ENCODE measurements around the gene ZMAT5. TPM values are rescaled to one million over a fixed set of nuclear protein-coding genes. Genes with fewer than 3 reads are reported as not detected.

The ZMAT5 gene
- polyA plus RNA-seq, 2 donors, result 20.3 to 31.2 TPM

- 71 to 73% methylated on average over 1 of the region's 1 CpG for WGBS, 2 donors
Observed at GRCh38 chr22:29735416-29735815, 31.4 kb downstream of the ZMAT5 start.

GRCh38 chr22:29734838-29735237 lies 32.0 kb downstream of the ZMAT5 start:
- H3K4me3 ChIP-seq (ENCODE audit: low read depth in 1 of 2, low read length in 2 of 2), result no peak overlapping the region
- no peak overlapping the region for H3K27ac ChIP-seq (ENCODE audit: low read depth in 2 of 2, low read length in 1 of 2)
- H3K9me3 ChIP-seq (ENCODE audit: control insufficient read depth in 2 of 2, insufficient read depth in 1 of 2, low read depth in 1 of 2, low read length in 1 of 2), result no peaks in the 10 kb centered on the region
- WGBS, 2 donors, result 80 to 84% methylated on average over 9 of the region's 9 CpGs
- no peaks in the 10 kb centered on the region for H3K27me3 ChIP-seq (ENCODE audit: control insufficient read depth in 1 of 2, insufficient read depth in 2 of 2, low read length in 2 of 2)
- H3K36me3 ChIP-seq (ENCODE audit: control insufficient read depth in 2 of 2, insufficient read depth in 2 of 2, low read length in 1 of 2), result peaks cover 0 to 22% of the 10 kb centered on the region in 2 donors
- H3K4me1 ChIP-seq (ENCODE audit: control insufficient read depth in 2 of 2, insufficient read depth in 2 of 2, low read length in 1 of 2), result peaks cover 7 to 15% of the 10 kb centered on the region in 2 donors

More at GRCh38 chr22:29735416-29735815, 31.4 kb downstream of the ZMAT5 start:
- H3K27me3 ChIP-seq (ENCODE audit: control insufficient read depth in 1 of 2, insufficient read depth in 2 of 2, low read length in 2 of 2), result no peaks in the 10 kb centered on the region
- no peak overlapping the region for H3K27ac ChIP-seq (ENCODE audit: low read depth in 2 of 2, low read length in 1 of 2)
- no peak overlapping the region for H3K4me3 ChIP-seq (ENCODE audit: low read depth in 1 of 2, low read length in 2 of 2)
- peaks cover 0 to 23% of the 10 kb centered on the region in 2 donors for H3K36me3 ChIP-seq (ENCODE audit: control insufficient read depth in 2 of 2, insufficient read depth in 2 of 2, low read length in 1 of 2)
- peaks cover 7 to 15% of the 10 kb centered on the region in 2 donors for H3K4me1 ChIP-seq (ENCODE audit: control insufficient read depth in 2 of 2, insufficient read depth in 2 of 2, low read length in 1 of 2)
- H3K9me3 ChIP-seq (ENCODE audit: control insufficient read depth in 2 of 2, insufficient read depth in 1 of 2, low read depth in 1 of 2, low read length in 1 of 2), result no peaks in the 10 kb centered on the region

- Histone ChIP-seq H3K4me3 (ENCODE audit: low read depth in 1 of 2, low read length in 2 of 2) (no peak overlapping the region), H3K27me3 (ENCODE audit: control insufficient read depth in 1 of 2, insufficient read depth in 2 of 2, low read length in 2 of 2) (no peaks in the 10 kb centered on the region), H3K27ac (ENCODE audit: low read depth in 2 of 2, low read length in 1 of 2) (no peak overlapping the region), H3K4me1 (ENCODE audit: control insufficient read depth in 2 of 2, insufficient read depth in 2 of 2, low read length in 1 of 2) (peaks cover 7 to 15% of the 10 kb centered on the region in 2 donors), H3K36me3 (ENCODE audit: control insufficient read depth in 2 of 2, insufficient read depth in 2 of 2, low read length in 1 of 2) (peaks cover 0 to 18% of the 10 kb centered on the region in 2 donors), H3K9me3 (ENCODE audit: control insufficient read depth in 2 of 2, insufficient read depth in 1 of 2, low read depth in 1 of 2, low read length in 1 of 2) (no peaks in the 10 kb centered on the region)
- 85 to 88% methylated on average over 8 of the region's 8 CpGs for WGBS, 2 donors
Observed at GRCh38 chr22:29734406-29734805, 32.4 kb downstream of the ZMAT5 start.

DNA sequence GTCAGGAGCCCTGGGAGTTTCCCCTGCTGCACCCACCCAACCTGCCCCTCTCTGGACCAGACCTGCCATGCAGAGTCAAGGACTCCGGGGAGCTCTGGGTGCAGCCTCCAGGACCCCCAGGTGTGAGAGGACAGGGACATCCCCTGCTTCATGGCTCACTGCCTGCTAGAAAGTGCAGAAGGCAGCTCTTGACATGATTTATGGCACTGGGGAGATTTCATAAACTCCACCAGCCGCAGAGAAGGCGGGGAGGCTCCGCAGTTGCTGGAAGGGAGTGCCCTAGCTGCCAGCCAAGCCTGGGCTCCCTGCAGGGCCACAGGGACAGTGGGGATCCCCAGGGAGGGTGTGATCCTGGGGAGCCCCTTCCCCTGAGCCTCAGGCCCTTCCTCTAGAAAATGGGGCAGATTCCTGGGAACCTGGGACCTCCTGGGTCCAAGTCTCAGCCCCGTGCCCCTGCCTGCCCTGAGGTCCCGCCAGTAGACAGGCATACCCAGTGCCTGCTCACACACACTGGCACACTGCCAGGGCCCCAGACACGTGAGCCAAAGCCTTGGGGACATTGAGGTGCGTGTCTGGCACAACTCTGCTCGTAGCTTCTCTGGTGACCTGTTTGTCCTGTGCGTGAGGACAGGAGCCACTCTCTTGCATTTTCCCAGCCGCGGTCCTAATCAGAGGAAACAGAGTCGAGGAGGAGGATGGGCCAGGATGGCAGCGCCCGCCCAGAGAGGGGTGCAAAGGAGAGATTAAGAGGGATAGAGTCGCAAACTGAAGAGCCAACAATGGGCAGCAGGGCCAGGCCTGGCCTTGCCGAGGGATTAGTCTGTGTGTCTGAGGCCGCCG lies 33.2 kb downstream of the ZMAT5 start:
- Histone ChIP-seq H3K4me1 (ENCODE audit: control insufficient read depth in 2 of 2, insufficient read depth in 2 of 2, low read length in 1 of 2) (peaks cover 7 to 15% of the 10 kb centered on the region in 2 donors), H3K9me3 (ENCODE audit: control insufficient read depth in 2 of 2, insufficient read depth in 1 of 2, low read depth in 1 of 2, low read length in 1 of 2) (no peaks in the 10 kb centered on the region), H3K27ac (ENCODE audit: low read depth in 2 of 2, low read length in 1 of 2) (no peak overlapping the region), H3K36me3 (ENCODE audit: control insufficient read depth in 2 of 2, insufficient read depth in 2 of 2, low read length in 1 of 2) (peaks cover 0 to 16% of the 10 kb centered on the region in 2 donors), H3K27me3 (ENCODE audit: control insufficient read depth in 1 of 2, insufficient read depth in 2 of 2, low read length in 2 of 2) (no peaks in the 10 kb centered on the region), H3K4me3 (ENCODE audit: low read depth in 1 of 2, low read length in 2 of 2) (no peak overlapping the region)
- 44 to 48% methylated on average over 19 of the region's 19 CpGs for WGBS, 2 donors

DNA sequence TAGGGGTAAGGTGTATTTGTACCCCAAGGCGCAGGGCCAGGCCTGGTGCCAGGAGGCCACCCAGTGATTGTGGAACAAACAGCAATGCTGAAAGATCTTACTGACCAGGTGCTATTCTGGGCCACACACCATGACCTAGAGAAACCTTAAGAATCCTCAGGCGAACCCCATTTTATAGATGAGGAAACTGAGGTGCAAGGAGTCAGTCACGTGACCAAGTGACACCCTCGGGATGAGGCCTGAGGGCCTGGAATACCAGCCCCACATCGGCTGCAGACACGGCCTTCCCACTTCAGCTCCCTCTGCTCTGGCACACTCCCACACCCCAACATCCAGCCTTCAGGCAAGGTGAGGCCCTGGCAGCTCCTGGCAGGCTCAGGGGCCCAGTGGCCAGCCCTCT lies 33.9 kb downstream of the ZMAT5 start:
- peaks cover 7 to 15% of the 10 kb centered on the region in 2 donors for H3K4me1 ChIP-seq (ENCODE audit: control insufficient read depth in 2 of 2, insufficient read depth in 2 of 2, low read length in 1 of 2)
- WGBS, 2 donors, result 59 to 76% methylated on average over 6 of the region's 6 CpGs
- H3K36me3 ChIP-seq (ENCODE audit: control insufficient read depth in 2 of 2, insufficient read depth in 2 of 2, low read length in 1 of 2), result peaks cover 0 to 14% of the 10 kb centered on the region in 2 donors
- H3K27me3 ChIP-seq (ENCODE audit: control insufficient read depth in 1 of 2, insufficient read depth in 2 of 2, low read length in 2 of 2), result no peaks in the 10 kb centered on the region
- H3K27ac ChIP-seq (ENCODE audit: low read depth in 2 of 2, low read length in 1 of 2), result no peak overlapping the region
- no peaks in the 10 kb centered on the region for H3K9me3 ChIP-seq (ENCODE audit: control insufficient read depth in 2 of 2, insufficient read depth in 1 of 2, low read depth in 1 of 2, low read length in 1 of 2)
- H3K4me3 ChIP-seq (ENCODE audit: low read depth in 1 of 2, low read length in 2 of 2), result no peak overlapping the region

- H3K4me1 ChIP-seq (ENCODE audit: control insufficient read depth in 2 of 2, insufficient read depth in 2 of 2, low read length in 1 of 2), result peaks cover 7 to 15% of the 10 kb centered on the region in 2 donors
- no peaks in the 10 kb centered on the region for H3K9me3 ChIP-seq (ENCODE audit: control insufficient read depth in 2 of 2, insufficient read depth in 1 of 2, low read depth in 1 of 2, low read length in 1 of 2)
- peaks cover 0 to 14% of the 10 kb centered on the region in 2 donors for H3K36me3 ChIP-seq (ENCODE audit: control insufficient read depth in 2 of 2, insufficient read depth in 2 of 2, low read length in 1 of 2)
- WGBS, 2 donors, result 82 to 84% methylated on average over 18 of the region's 18 CpGs
- no peak overlapping the region for H3K27ac ChIP-seq (ENCODE audit: low read depth in 2 of 2, low read length in 1 of 2)
- H3K27me3 ChIP-seq (ENCODE audit: control insufficient read depth in 1 of 2, insufficient read depth in 2 of 2, low read length in 2 of 2), result no peaks in the 10 kb centered on the region
- H3K4me3 ChIP-seq (ENCODE audit: low read depth in 1 of 2, low read length in 2 of 2), result no peak overlapping the region
Observed at GRCh38 chr22:29731058-29731850, 35.6 kb downstream of the ZMAT5 start.

DNA sequence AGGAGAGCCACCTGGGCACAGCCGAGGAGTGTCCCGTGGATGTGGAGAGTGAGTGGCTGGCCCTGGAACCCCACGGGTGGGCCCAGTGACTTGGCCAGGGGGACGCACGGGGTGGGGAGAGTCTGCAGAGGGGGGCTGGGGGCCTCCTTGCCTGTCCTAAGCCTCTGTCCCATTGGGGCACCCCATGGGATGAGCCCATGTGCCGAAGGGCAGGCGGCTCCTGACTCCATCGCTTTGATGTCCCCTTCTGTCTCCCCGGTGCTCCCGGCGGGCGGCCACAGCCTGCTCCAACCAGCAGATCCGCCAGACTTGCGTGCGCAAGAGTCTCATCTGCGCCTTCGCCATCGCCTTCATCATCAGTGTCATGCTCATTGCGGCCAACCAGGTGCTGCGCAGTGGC lies 37.6 kb downstream of the ZMAT5 start:
- H3K4me1 ChIP-seq (ENCODE audit: control insufficient read depth in 2 of 2, insufficient read depth in 2 of 2, low read length in 1 of 2), result peaks cover 7 to 11% of the 10 kb centered on the region in 2 donors
- H3K36me3 ChIP-seq (ENCODE audit: control insufficient read depth in 2 of 2, insufficient read depth in 2 of 2, low read length in 1 of 2), result peaks cover 0 to 10% of the 10 kb centered on the region in 2 donors
- WGBS, 2 donors, result 93 to 94% methylated on average over 20 of the region's 20 CpGs
- no peaks in the 10 kb centered on the region for H3K27me3 ChIP-seq (ENCODE audit: control insufficient read depth in 1 of 2, insufficient read depth in 2 of 2, low read length in 2 of 2)
- no peak overlapping the region for H3K27ac ChIP-seq (ENCODE audit: low read depth in 2 of 2, low read length in 1 of 2)
- no peak overlapping the region for H3K4me3 ChIP-seq (ENCODE audit: low read depth in 1 of 2, low read length in 2 of 2)
- H3K9me3 ChIP-seq (ENCODE audit: control insufficient read depth in 2 of 2, insufficient read depth in 1 of 2, low read depth in 1 of 2, low read length in 1 of 2), result no peaks in the 10 kb centered on the region

- Histone ChIP-seq H3K4me1 (ENCODE audit: control insufficient read depth in 2 of 2, insufficient read depth in 2 of 2, low read length in 1 of 2) (no peaks in the 10 kb centered on the region), H3K4me3 (ENCODE audit: low read depth in 1 of 2, low read length in 2 of 2) (no peak overlapping the region), H3K27ac (ENCODE audit: low read depth in 2 of 2, low read length in 1 of 2) (no peak overlapping the region), H3K9me3 (ENCODE audit: control insufficient read depth in 2 of 2, insufficient read depth in 1 of 2, low read depth in 1 of 2, low read length in 1 of 2) (no peaks in the 10 kb centered on the region), H3K27me3 (ENCODE audit: control insufficient read depth in 1 of 2, insufficient read depth in 2 of 2, low read length in 2 of 2) (no peaks in the 10 kb centered on the region), H3K36me3 (ENCODE audit: control insufficient read depth in 2 of 2, insufficient read depth in 2 of 2, low read length in 1 of 2) (peaks cover 0 to 6% of the 10 kb centered on the region in 2 donors)
- 8 to 10% methylated on average over 17 of the region's 17 CpGs for WGBS, 2 donors
Observed at GRCh38 chr22:29727131-29727523, 39.7 kb downstream of the ZMAT5 start.

DNA sequence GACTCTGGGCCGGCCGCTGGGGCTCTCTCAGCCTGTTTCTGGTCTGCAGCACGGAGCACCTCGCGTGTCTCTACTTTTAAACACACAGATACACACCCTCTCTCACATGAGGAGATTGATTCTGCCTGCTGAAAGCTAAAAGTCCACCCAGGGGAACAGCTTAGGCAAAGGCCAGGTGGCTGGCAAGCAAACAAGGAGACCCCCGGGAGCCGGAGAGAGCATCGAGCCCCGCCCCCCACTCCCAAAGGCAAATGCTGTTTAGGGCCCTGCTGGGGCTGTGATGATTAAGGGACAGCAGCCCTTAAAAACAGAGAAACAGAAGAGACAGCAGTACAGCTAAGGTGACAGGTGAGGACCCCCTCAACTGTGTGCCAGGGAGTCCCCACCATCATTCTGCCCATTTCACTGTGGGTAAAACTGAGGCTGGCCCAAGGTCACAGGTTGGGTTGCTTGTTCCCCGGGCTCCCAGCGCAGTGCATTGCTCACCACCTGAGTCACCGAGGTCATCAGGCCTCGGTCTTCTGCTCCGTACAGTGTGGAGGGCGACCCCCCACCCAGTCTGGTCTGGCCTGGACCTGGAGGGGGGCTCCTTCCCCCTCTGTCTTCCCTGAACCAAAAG lies 40.2 kb downstream of the ZMAT5 start:
- no peak overlapping the region for H3K4me3 ChIP-seq (ENCODE audit: low read depth in 1 of 2, low read length in 2 of 2)
- no peak overlapping the region for H3K27ac ChIP-seq (ENCODE audit: low read depth in 2 of 2, low read length in 1 of 2)
- H3K27me3 ChIP-seq (ENCODE audit: control insufficient read depth in 1 of 2, insufficient read depth in 2 of 2, low read length in 2 of 2), result no peaks in the 10 kb centered on the region
- H3K36me3 ChIP-seq (ENCODE audit: control insufficient read depth in 2 of 2, insufficient read depth in 2 of 2, low read length in 1 of 2), result peaks cover 0 to 6% of the 10 kb centered on the region in 2 donors
- H3K9me3 ChIP-seq (ENCODE audit: control insufficient read depth in 2 of 2, insufficient read depth in 1 of 2, low read depth in 1 of 2, low read length in 1 of 2), result no peaks in the 10 kb centered on the region
- WGBS, 2 donors, result 42% methylated on average over 15 of the region's 15 CpGs
- H3K4me1 ChIP-seq (ENCODE audit: control insufficient read depth in 2 of 2, insufficient read depth in 2 of 2, low read length in 1 of 2), result no peaks in the 10 kb centered on the region

Measured in esophagus (tissue), 2 donors.